Keratinocyte (primary cell): ENCODE measurements around the gene HOXA11. TPM values are rescaled to one million over a fixed set of nuclear protein-coding genes. Genes with fewer than 3 reads are reported as not detected.

Source experiments
- DNase-seq: peaks from one replicate; pipeline ENCODE4 v3.0.0-alpha.2; 2011; ENCODE audit warnings: low read depth, missing footprints, low spot score
- FAIRE-seq: peaks from 2 replicates; lab custom pipeline; 2011; peaks lifted over from hg19 to GRCh38; lab: Jason Lieb, UNC
- H2AFZ ChIP-seq: 2 replicates; pipeline ENCODE4 v1.6.0; 2012; ENCODE audit warnings: low read length, control low read depth, inconsistent platforms; ENCODE audit not compliant: control insufficient read depth
- H3K27ac ChIP-seq: 2 replicates; pipeline ENCODE4 v1.5.1; 2011; ENCODE audit warnings: low read length; ENCODE audit not compliant: control insufficient read depth, insufficient read depth
- H3K27me3 ChIP-seq: 3 replicates; pipeline ENCODE4 v1.6.0; 2011; ENCODE audit warnings: low read length; ENCODE audit not compliant: control insufficient read depth, insufficient read depth; ENCODE audit errors: extremely low read depth
- H3K36me3 ChIP-seq, 2 experiments: 2 replicates in 1 of 2; 3 replicates in 1 of 2; pipeline ENCODE4 v1.5.1; 2011; ENCODE audit warnings: low read length in 2 of 2, mild to moderate bottlenecking in 1 of 2; ENCODE audit not compliant: control insufficient read depth in 2 of 2, insufficient read depth in 2 of 2; ENCODE audit errors: extremely low read depth in 1 of 2
- H3K4me1 ChIP-seq: 3 replicates; pipeline ENCODE4 v1.5.1; 2011; ENCODE audit warnings: low read length; ENCODE audit not compliant: control insufficient read depth, insufficient read depth; ENCODE audit errors: extremely low read depth
- H3K4me2 ChIP-seq: 3 replicates; pipeline ENCODE4 v1.6.0; 2011; ENCODE audit warnings: low read depth, low read length; ENCODE audit not compliant: control insufficient read depth, insufficient read depth; ENCODE audit errors: extremely low read depth
- H3K4me3 ChIP-seq, 3 experiments: fragments of 200-600 bp in 1 of 3; sonication (generic) in 1 of 3; 2 replicates in 2 of 3; 3 replicates in 1 of 3; pipeline ENCODE4 v1.5.1; 2011 to 2016; ENCODE audit warnings: low read length in 3 of 3, mild to moderate bottlenecking in 3 of 3, control low read depth in 2 of 3, inconsistent platforms in 1 of 3, low read depth in 1 of 3, mixed read lengths in 1 of 3, mixed run types in 1 of 3, moderate library complexity in 1 of 3; ENCODE audit not compliant: control insufficient read depth in 2 of 3, insufficient read depth in 2 of 3; ENCODE audit errors: extremely low read depth in 1 of 3
- H3K79me2 ChIP-seq: 2 replicates; pipeline ENCODE4 v1.6.0; 2012; ENCODE audit warnings: low read length; ENCODE audit not compliant: control insufficient read depth, insufficient read depth
- H3K9ac ChIP-seq: 3 replicates; pipeline ENCODE4 v1.6.0; 2011; ENCODE audit warnings: low read length; ENCODE audit not compliant: control insufficient read depth, insufficient read depth; ENCODE audit errors: extremely low read depth
- H3K9me1 ChIP-seq: 3 replicates; pipeline ENCODE4 v1.6.0; 2011; ENCODE audit warnings: low read length; ENCODE audit not compliant: control insufficient read depth, insufficient read depth; ENCODE audit errors: extremely low read depth
- H3K9me3 ChIP-seq: 2 replicates; pipeline ENCODE4 v1.5.1; 2012; ENCODE audit warnings: low read depth, low read length; ENCODE audit not compliant: control insufficient read depth
- H4K20me1 ChIP-seq: 3 replicates; pipeline ENCODE4 v1.6.0; 2011; ENCODE audit warnings: low read length; ENCODE audit not compliant: control insufficient read depth, insufficient read depth; ENCODE audit errors: extremely low read depth
- EZH2 ChIP-seq: IDR thresholded peaks from one replicate; pipeline ENCODE4 v1.6.1; 2012; ENCODE audit warnings: inconsistent platforms, mild to moderate bottlenecking, low read length, moderate library complexity
- dilution Hi-C: fragments of 300-500 bp; cut with MboI; formaldehyde crosslinking; loops from one replicate; pipeline ENCODE4 v1.7.0; 2020; ENCODE audit warnings: low sequenced_read_pairs; ENCODE audit not compliant: extremely low pct_ligation_motif_present
- polyA plus RNA-seq, 5 experiments: library from polyadenylated mRNA; depleted of rRNA in 3 of 5; stranded (reverse) in 3 of 5; stranded (forward) in 1 of 5; unstranded in 1 of 5; fragments of >200 nt; gene quantifications; 1 replicate in 1 of 5; 2 replicates in 3 of 5; 3 replicates in 1 of 5; pipeline versions ENCODE4 v1.2.1 to v1.2.3, GENCODE V29; 2011 to 2012; ENCODE audit warnings: missing spikeins in 2 of 5, low read depth in 1 of 5, low replicate concordance in 1 of 5
- TF ChIP-seq, protein P1 (sequence below), 3 experiments: IDR thresholded peaks in 1 of 3; conservative IDR thresholded peaks in 1 of 3; optimal IDR thresholded peaks in 1 of 3; 2 replicates in 2 of 3; 3 replicates in 1 of 3; pipeline versions ENCODE3 to v1.5.1; 2011; ENCODE audit warnings: low read length in 3 of 3, mild to moderate bottlenecking in 3 of 3, moderate library complexity in 2 of 3, control low read depth in 1 of 3, inconsistent platforms in 1 of 3; ENCODE audit not compliant: insufficient read depth in 2 of 3; ENCODE audit errors: extremely low read depth in 1 of 3

The HOXA11 gene
- polyA plus RNA-seq, 1 donor (not counting 4 experiments of a cell fraction or from before 2014, with no cell fraction given) = 0.07 TPM

DNA sequence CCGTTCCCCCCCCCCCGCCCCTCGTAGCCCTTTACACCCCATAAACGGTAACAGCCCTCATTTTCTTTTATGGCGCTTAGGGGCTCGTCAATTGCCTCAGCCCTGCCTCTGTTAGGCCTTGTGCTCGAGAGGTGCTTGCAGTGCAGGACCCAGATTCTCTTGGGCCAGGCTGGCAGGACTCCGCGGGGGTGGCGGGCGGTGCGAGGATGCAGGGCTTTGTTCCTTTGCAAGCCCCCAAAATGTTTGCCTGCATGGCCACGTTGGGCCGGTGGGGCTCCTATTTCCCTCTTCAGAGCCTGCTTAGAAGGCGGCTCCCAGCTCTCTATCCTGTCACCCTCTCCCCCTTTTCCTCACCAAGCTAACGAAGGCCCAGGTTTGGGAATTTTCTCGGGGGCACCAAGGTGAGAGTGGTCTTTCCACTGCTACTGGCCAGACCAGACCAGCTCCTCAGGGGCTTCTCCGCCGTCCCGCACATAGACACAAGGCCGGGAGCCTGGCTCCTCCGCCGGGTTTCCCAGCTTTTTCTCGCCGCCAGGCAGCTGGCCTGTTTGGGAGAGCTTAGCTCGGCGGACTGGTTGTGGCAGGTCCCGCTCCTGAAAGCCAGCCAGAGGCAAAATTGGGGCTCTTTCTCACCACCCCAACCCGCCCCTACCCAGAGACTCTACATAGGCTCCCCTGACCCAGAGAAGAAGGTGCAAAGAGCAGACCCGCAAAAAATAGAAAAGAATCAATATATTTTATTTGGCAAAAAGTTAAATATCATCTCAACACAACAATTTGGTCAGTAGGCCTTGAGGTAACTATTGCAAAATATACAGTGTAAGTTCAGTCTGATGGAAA, 23.1 kb downstream of the HOXA11 start:
- H3K9me1 ChIP-seq = no peaks in the 10 kb centered on the region
- no peaks in the 10 kb centered on the region for H3K27me3 ChIP-seq
- peaks cover 4 to 10% of the 10 kb centered on the region in 2 experiments for H3K36me3 ChIP-seq
- TF ChIP-seq, protein P1, sequence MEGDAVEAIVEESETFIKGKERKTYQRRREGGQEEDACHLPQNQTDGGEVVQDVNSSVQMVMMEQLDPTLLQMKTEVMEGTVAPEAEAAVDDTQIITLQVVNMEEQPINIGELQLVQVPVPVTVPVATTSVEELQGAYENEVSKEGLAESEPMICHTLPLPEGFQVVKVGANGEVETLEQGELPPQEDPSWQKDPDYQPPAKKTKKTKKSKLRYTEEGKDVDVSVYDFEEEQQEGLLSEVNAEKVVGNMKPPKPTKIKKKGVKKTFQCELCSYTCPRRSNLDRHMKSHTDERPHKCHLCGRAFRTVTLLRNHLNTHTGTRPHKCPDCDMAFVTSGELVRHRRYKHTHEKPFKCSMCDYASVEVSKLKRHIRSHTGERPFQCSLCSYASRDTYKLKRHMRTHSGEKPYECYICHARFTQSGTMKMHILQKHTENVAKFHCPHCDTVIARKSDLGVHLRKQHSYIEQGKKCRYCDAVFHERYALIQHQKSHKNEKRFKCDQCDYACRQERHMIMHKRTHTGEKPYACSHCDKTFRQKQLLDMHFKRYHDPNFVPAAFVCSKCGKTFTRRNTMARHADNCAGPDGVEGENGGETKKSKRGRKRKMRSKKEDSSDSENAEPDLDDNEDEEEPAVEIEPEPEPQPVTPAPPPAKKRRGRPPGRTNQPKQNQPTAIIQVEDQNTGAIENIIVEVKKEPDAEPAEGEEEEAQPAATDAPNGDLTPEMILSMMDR (optimal IDR thresholded peaks at IDR 0.05 in 1 of 3, IDR thresholded peaks at IDR 0.05 in 1 of 3, conservative IDR thresholded peaks at IDR 0.05 in 1 of 3; ENCODE audit: extremely low read depth in 1 of 3, insufficient read depth in 2 of 3, low read length in 3 of 3) = no peak
- TF ChIP-seq EZH2 = no peak
- peak overlapping the region; percentile 26 for H2AFZ ChIP-seq
- H3K79me2 ChIP-seq = peaks cover 61% of the 10 kb centered on the region
- no peak for DNase-seq
- no peaks in the 10 kb centered on the region for H3K9me3 ChIP-seq
- dilution Hi-C loops = no loop called here
- peak overlapping the region; percentile 83 for H3K9ac ChIP-seq
- peak overlapping the region; percentile 73 for H3K27ac ChIP-seq
- H3K4me2 ChIP-seq = peak overlapping the region; percentile 98
- H3K4me3 ChIP-seq = peak overlapping the region; percentile 78 to 94 (median 84)
- FAIRE-seq = no peak
- H4K20me1 ChIP-seq = no peaks in the 10 kb centered on the region
- H3K4me1 ChIP-seq = peaks cover 41% of the 10 kb centered on the region

DNA sequence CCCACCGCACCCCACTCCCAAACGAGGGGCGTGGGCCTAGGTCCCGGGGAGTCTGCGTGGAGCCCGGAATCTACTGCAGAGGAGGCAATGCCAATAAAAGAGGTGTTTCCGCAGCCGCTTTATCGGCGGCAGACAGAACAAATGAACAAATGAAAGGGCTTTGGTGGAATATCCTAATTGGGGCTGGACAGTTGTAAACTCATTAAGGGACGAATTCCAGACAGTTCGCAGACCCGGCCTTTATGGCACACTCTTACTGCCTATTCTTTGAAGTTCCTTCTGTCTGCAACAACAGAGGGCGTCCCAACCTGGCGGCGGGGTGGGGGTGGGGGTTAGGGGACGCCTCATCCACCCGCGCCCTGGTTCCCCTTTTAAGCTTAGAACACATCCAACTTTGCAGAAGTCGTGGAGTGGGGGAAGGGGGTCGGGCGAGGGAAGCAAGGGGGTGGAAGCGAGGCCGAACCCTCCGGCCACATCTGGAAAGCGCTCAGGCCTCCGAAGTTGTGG, 23.8 kb downstream of the HOXA11 start:
- no peaks in the 10 kb centered on the region for H4K20me1 ChIP-seq
- H3K79me2 ChIP-seq = peaks cover 56% of the 10 kb centered on the region
- H3K9me1 ChIP-seq = no peaks in the 10 kb centered on the region
- H3K9ac ChIP-seq = peak overlapping the region; percentile 90
- H3K4me3 ChIP-seq = peak overlapping the region; percentile 78 to 94 (median 80)
- no peaks in the 10 kb centered on the region for H3K9me3 ChIP-seq
- no peak for TF ChIP-seq EZH2
- TF ChIP-seq, protein P1 (optimal IDR thresholded peaks at IDR 0.05 in 1 of 3, IDR thresholded peaks at IDR 0.05 in 1 of 3, conservative IDR thresholded peaks at IDR 0.05 in 1 of 3; ENCODE audit: extremely low read depth in 1 of 3, insufficient read depth in 2 of 3, low read length in 3 of 3) = peak in 1 of 3 experiments; percentile 3
- dilution Hi-C loops = no loop called here
- H3K4me2 ChIP-seq = peak overlapping the region; percentile 98
- no peaks in the 10 kb centered on the region for H3K27me3 ChIP-seq
- FAIRE-seq (no peak), DNase-seq (no peak)
- peaks cover 42% of the 10 kb centered on the region for H3K4me1 ChIP-seq
- H3K36me3 ChIP-seq = peaks cover 4 to 10% of the 10 kb centered on the region in 2 experiments
- peak overlapping the region; percentile 67 for H2AFZ ChIP-seq
- peak overlapping the region; percentile 87 for H3K27ac ChIP-seq
